Measurements from ENCODE around the gene EXOSC7.

The EXOSC7 gene

GRCh38 chr3:44987332-44987731 lies 11.3 kb downstream of the EXOSC7 start:
- TF ChIP-seq ZFX (IDR thresholded peaks at IDR 0.05): no peak
- TF ChIP-seq, protein P1, sequence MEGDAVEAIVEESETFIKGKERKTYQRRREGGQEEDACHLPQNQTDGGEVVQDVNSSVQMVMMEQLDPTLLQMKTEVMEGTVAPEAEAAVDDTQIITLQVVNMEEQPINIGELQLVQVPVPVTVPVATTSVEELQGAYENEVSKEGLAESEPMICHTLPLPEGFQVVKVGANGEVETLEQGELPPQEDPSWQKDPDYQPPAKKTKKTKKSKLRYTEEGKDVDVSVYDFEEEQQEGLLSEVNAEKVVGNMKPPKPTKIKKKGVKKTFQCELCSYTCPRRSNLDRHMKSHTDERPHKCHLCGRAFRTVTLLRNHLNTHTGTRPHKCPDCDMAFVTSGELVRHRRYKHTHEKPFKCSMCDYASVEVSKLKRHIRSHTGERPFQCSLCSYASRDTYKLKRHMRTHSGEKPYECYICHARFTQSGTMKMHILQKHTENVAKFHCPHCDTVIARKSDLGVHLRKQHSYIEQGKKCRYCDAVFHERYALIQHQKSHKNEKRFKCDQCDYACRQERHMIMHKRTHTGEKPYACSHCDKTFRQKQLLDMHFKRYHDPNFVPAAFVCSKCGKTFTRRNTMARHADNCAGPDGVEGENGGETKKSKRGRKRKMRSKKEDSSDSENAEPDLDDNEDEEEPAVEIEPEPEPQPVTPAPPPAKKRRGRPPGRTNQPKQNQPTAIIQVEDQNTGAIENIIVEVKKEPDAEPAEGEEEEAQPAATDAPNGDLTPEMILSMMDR (conservative IDR thresholded peaks at IDR 0.05): no peak

DNA sequence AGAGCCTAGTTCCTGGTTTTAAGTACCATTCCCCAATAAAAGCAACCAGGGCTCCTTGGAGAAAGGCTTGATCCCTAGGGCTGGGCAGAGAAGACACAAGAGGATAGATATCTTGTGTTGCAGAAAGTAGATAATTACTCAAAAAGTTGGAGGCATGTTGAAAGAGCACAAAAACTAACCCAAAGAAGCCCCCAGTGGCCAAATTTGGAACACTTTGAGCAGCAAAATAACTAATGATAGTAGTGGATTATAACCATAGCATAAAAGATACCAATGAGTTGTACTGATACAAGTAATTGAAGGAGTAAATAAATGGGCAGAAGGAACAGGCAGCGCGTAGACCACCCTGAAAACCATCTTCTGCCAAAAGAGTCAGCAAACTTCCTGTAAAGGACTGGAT lies 12.0 kb downstream of the EXOSC7 start:
- no peak for TF ChIP-seq ZFX (IDR thresholded peaks at IDR 0.05)
- TF ChIP-seq, protein P1 (conservative IDR thresholded peaks at IDR 0.05): peak; percentile 44

More at GRCh38 chr3:44987332-44987731, 11.3 kb downstream of the EXOSC7 start:
- no peak overlapping the region for H3K27ac ChIP-seq

DNA sequence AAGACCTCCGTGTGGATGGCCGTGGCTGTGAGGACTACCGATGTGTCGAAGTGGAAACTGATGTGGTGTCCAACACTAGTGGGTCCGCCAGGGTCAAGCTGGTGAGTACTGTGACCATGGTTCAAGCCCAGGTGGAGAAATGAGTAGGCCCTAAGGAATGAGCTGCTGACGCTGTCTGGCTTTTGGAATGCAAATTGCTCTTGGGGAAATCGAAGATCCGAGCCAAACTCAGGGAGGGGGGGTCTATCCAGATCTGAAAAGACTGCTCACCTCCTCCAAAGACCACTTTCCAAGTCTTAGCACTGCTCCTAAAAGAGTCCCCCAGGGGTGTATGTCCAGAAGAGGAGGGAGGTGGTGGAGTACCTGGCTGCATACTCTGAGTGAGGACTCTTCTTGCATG lies 13.1 kb downstream of the EXOSC7 start:
- no peak overlapping the region for H3K27ac ChIP-seq
- TF ChIP-seq ZFX (IDR thresholded peaks at IDR 0.05): no peak
- TF ChIP-seq, protein P1 (conservative IDR thresholded peaks at IDR 0.05): no peak

More for the DNA sequence above, 12.0 kb downstream of the EXOSC7 start:
- H3K27ac ChIP-seq: no peak overlapping the region

DNA sequence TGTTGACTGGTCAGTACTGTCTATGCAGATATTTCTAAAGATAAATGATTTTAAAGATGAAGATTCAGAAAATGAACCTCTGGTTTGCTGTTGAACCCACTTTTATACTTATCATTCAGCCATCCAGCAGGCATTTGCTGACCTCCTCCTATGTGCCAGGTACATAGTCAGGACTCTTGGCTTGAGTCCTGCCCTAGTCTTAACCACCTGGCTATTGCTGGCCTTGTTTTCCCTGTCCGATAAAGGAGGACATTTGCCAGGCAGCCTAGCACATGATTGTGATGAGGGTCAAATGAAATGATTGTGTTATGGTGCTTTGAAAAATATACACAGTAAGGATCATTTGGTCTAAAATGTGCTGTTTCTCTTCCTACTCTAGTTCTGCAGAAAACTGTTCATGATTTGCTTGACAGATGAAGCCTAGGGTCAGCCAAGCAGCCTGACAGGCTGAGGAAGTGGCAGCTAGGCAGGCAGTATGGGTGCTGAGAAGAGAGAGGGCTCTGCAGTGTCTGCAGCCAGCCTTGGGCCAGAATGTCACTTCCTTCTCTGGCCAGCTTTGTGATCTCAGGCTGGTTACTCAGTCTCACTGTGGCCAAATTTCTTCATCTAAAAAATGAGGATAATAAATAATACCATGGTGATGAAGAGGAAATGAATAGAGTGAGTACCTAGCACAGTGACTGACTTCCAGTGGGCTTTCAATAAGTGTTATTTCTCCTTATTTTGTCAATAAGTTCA lies 13.8 kb downstream of the EXOSC7 start:
- no peak overlapping the region for H3K27ac ChIP-seq
- TF ChIP-seq ZFX (IDR thresholded peaks at IDR 0.05): no peak
- TF ChIP-seq, protein P1 (conservative IDR thresholded peaks at IDR 0.05): no peak

DNA sequence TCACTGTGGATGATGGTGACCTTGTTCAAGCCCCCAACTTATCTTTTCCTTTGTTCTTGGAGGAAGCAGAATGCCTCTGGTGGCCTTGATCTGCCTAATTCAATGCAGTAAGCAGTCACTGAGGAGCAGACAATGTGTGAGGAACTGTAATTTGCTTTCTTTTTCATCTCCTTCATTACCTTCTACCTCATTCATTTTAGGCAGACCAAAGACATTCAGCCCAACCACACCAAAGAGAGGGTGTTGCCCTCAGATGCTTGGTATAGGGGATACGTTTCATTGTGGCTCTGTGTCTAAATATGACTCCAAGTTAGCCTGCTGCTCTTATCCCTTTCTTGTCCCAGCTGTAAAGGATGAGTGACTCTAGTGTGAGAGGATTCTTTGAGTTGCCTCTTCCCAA lies 15.3 kb downstream of the EXOSC7 start:
- no peak overlapping the region for H3K27ac ChIP-seq
- TF ChIP-seq, protein P1 (conservative IDR thresholded peaks at IDR 0.05): no peak
- no peak for TF ChIP-seq ZFX (IDR thresholded peaks at IDR 0.05)

- H3K27ac ChIP-seq: no peak overlapping the region
- TF ChIP-seq, protein P1 (conservative IDR thresholded peaks at IDR 0.05): peak; percentile 74
- no peak for TF ChIP-seq ZFX (IDR thresholded peaks at IDR 0.05)
Observed at GRCh38 chr3:44992555-44993470, 16.8 kb downstream of the EXOSC7 start.
